Pulmonary artery endothelial cell (primary cell): ENCODE measurements around the gene LSM4. TPM values are rescaled to one million over a fixed set of nuclear protein-coding genes. Genes with fewer than 3 reads are reported as not detected.

ENCODE experiments used
- DNase-seq: peaks from one replicate; pipeline ENCODE4 v3.0.0-alpha.2; 2011; ENCODE audit warnings: low read depth, low spot score
- total RNA-seq: library from RNA; depleted of rRNA; stranded (reverse); fragments of >200 nt; gene quantifications from 2 replicates; pipeline ENCODE4 v1.2.3, GENCODE V29; 2014

LSM4 gene
- total RNA-seq, 1 donor from 2014 or later = 172 TPM

GRCh38 chr19:18279266-18279515 is 43.7 kb downstream of the LSM4 start:
- DNase-seq = no peak

DNA sequence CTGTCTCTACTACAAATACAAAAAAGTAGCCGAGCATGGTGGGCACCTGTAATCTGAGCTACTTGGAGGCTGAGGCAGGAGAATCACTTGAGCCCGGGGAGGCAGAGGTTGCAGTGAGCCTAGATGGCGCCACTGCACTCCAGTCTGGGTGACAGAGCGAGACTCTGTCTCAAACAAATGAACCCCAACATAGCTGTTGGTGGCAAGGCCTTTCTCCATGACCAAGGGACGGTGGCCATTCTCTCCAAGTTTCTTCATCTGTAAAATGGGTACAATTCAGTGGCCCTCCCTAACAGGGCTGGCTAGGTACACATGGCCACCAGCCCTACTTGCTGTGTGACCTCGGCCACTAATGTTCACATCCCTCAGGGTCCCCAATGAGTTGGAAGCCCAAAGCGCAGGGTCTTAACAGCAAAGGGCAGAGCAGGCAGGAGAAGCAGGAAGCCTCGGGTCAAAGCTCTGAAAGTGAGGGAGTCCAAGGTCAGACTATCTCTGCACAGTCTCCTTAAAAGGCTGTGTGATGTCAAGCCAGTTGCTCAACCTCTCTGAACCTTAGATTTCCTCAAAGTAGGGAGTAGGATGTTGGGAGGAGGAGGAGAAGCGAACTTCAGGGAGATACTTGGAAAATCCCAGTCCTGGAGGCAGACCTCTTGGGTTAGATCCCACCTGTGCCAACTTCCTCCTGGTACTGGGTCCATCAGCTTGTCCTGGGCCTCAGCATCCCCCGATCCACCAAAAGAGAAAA is 44.2 kb downstream of the LSM4 start:
- no peak for DNase-seq

DNA sequence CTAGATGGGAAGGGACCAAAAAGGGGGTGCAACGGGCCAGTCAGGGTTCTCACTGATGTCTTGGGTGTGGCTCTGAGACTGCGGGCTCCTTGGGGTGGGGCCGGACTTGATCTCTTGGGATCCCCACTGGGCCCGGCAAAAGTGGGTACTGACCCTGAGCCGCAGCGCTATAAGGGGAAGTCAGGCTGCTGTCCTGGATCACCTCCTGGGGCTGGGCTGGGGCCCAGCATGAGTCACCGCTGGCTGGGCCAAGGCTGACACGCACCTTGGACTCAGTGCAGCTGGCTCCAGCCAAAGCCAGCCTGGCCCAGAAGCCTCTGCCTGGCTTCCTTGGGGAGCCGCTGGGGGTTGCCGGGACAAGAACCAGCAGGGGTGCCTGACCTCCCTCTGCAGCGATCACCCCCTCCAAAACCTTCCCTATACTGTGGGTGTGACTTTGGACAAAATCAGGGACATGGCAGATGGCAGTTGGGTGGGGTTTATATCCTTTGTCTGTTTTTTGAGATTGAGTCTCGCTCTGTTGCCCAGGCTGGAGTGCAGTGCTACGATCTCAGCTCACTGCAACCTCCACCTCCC is 48.0 kb downstream of the LSM4 start:
- DNase-seq = no peak

DNA sequence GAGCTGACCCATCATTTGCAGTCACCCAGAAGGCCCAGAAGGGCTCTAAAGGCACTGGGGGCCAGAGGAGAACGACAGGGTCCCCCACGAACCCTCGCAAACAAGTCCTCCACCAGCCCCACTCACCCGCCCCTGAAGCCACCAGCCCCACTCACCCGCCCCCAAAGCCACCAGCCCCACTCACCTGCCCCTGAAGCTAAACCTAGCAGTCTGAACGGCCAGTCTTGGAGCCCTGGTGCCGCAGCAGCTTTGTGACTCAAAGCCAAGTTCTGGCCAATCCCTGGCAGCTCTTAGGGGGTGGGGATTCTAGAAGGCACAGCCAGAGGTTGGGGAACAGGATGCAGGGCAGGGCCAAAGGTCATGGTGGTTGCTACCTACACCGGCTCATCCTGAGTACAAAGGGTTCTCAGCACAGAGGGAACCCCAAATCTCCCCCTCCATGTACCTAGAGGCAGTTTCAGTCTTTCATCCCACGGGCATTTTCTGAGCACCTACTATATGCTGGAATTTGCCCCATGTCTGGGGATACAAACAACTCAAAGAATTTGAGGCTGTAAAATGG is 48.6 kb downstream of the LSM4 start, which contains the start of gene IQCN:
IQCN (minus strand) TSS at position 234 of the 562 bp plus-strand sequence. CDS start 4,974 bp downstream, outside the sequence.
- DNase-seq = no peak

- DNase-seq = no peak
Observed at GRCh38 chr19:18273561-18274218, 49.2 kb downstream of the LSM4 start.

- DNase-seq = no peak
Observed at GRCh38 chr19:18271433-18271841, 51.4 kb downstream of the LSM4 start.

- DNase-seq = no peak
Observed at GRCh38 chr19:18270326-18270725, 52.5 kb downstream of the LSM4 start.

GRCh38 chr19:18269070-18269723 is 53.7 kb downstream of the LSM4 start:
- no peak for DNase-seq

- no peak for DNase-seq
Observed at GRCh38 chr19:18266771-18267686, 55.8 kb downstream of the LSM4 start.

DNA sequence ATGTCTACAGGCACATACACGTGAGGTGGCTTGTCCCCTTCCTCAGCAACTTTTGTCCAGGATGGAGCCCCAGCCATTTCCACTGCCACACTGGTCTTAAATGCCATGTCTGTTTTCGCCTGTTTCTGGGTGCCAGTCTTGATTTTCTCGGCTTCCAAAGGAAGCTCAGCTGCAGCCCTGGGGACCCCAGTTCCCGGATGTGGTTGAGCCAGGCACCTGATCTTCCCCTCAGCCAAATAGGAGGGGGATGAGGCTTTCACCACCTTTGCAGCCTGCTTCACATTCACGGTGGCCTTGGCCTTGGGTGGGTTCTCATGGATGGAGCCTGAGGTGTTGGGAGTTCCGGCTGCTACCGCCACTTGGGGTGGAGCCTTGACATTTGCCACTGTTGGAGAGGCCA is 57.3 kb downstream of the LSM4 start:
- DNase-seq = no peak

DNA sequence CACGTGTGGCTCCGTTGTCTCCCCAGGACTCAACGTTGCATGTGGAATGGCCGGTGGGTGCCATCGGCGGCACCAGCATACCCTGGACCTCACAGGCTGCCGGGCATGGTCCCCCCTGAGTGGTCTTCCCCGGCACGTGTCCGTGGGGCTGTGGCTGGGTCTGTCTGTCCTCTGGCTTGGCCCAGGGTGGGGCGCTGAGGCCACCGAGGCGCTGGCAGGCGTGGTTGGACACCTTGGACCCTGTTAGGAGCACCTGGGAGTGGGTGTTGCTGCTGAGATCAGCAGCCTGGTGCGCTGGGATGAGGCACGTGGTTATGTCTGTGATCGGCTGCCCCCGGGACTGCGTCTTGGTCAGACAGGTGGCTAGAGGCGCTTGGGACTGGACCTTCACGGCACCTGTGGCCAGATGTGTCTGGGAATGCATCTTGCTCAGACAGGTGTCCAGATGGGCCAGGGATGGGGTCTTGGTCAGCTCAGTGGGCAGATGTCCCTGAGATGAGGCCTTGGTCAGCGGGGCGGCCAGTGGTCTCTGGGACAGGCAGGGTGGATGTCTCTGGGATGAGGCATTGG is 57.8 kb downstream of the LSM4 start:
- no peak for DNase-seq

GRCh38 chr19:18264137-18264854 is 58.6 kb downstream of the LSM4 start:
- DNase-seq = no peak

GRCh38 chr19:18263324-18264136 is 59.3 kb downstream of the LSM4 start:
- DNase-seq = no peak

DNA sequence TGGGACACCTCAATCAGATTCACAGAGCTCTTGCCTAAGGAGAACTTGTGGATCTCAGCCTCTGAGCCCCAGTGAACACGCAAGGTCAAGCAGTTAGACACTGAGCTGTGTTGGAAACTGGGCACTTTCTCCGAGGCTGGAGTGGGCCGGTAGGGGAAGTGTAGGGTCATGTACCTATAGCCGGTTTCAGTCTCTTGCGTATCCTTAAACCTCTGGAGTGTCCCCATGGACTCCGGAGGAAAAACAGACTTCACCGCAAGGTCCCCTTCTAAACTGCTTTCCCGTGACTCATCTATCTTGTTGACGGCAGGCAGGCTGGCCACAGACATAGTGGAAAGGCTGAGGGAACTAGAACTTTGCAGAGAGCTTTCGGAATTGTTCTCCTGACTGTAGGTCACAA is 60.0 kb downstream of the LSM4 start:
- no peak for DNase-seq

DNA sequence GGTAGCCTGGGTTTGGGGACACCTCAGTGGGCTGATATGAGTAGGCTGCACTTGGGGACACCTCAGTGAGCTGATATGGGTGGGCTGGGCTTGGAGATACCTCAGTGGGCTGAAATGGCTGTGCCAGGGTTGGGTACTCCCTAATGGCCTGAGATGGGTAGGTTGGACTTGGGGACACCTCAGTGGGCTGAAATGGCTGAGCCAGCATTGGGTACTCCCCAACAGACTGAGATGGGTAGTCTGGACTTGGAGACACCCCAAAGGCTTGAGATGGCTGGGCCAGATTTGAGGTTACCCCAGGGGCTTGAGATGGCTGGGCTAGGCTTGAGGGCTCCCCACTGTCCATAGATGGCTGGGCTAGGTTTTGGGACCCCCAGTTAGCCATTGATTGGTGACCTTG is 60.7 kb downstream of the LSM4 start:
- DNase-seq = no peak

- DNase-seq = no peak
Observed at GRCh38 chr19:18261474-18261873, 61.4 kb downstream of the LSM4 start.

GRCh38 chr19:18259893-18260292 is 63.0 kb downstream of the LSM4 start:
- no peak for DNase-seq

GRCh38 chr19:18257503-18258470 is 65.1 kb downstream of the LSM4 start:
- DNase-seq = no peak
